GM11168 (cell line): ENCODE results near the gene REV3L.

Experiments used
- in situ Hi-C: fragments of 300-500 bp; cut with MboI; formaldehyde crosslinking; loops from one replicate; pipeline ENCODE4 v1.12.0; 2022; ENCODE audit warnings: low sequenced_read_pairs; ENCODE audit not compliant: unreplicated experiment

The REV3L gene

GRCh38 chr6:111502154-111502553, 19.1 kb upstream of the REV3L start:
- in situ Hi-C loops, result no loop called here

GRCh38 chr6:111499269-111499793, 16.3 kb upstream of the REV3L start:
- in situ Hi-C loops, result no loop called here

- in situ Hi-C loops, result no loop called here
Measured at GRCh38 chr6:111494951-111495635, 12.1 kb upstream of the REV3L start.

- in situ Hi-C loops, result no loop called here
Measured at GRCh38 chr6:111492499-111492898, 9.5 kb upstream of the REV3L start.

GRCh38 chr6:111490067-111490466, 7.0 kb upstream of the REV3L start:
- in situ Hi-C loops, result no loop called here

- in situ Hi-C loops, result no loop called here
Measured at GRCh38 chr6:111487661-111488060, 4.6 kb upstream of the REV3L start.

GRCh38 chr6:111486921-111487320, 3.9 kb upstream of the REV3L start:
- in situ Hi-C loops, result no loop called here

GRCh38 chr6:111486475-111486874, 3.5 kb upstream of the REV3L start:
- in situ Hi-C loops, result no loop called here

- in situ Hi-C loops, result no loop called here
Measured at GRCh38 chr6:111485342-111485741, 2.3 kb upstream of the REV3L start.

GRCh38 chr6:111484633-111484930, 1.6 kb upstream of the REV3L start:
- in situ Hi-C loops, result no loop called here

- in situ Hi-C loops, result no loop called here
Measured at GRCh38 chr6:111483736-111484632, 966 bp upstream of the REV3L start.

GRCh38 chr6:111482188-111482958, 645 bp downstream of the REV3L start:
- in situ Hi-C loops, result no loop called here

GRCh38 chr6:111481836-111482187, 1.2 kb downstream of the REV3L start:
- in situ Hi-C loops, result no loop called here

- in situ Hi-C loops, result no loop called here
Measured at GRCh38 chr6:111480988-111481822, 1.8 kb downstream of the REV3L start.

- in situ Hi-C loops, result loop anchor here (5.0 to 10.0 kb wide), 3 partner anchors 86 to 216 kb away; no protein-coding TSS in a partner anchor
Measured at GRCh38 chr6:111478749-111479148, 4.3 kb downstream of the REV3L start.

- in situ Hi-C loops, result loop anchor here (5.0 to 10.0 kb wide), 3 partner anchors 86 to 216 kb away; no protein-coding TSS in a partner anchor
Measured at GRCh38 chr6:111478064-111478476, 4.9 kb downstream of the REV3L start.

GRCh38 chr6:111477481-111477938, 5.5 kb downstream of the REV3L start:
- in situ Hi-C loops, result loop anchor here (5.0 to 10.0 kb wide), 3 partner anchors 85 to 215 kb away; no protein-coding TSS in a partner anchor

GRCh38 chr6:111476061-111476460, 7.0 kb downstream of the REV3L start:
- in situ Hi-C loops, result loop anchor here (5.0 to 10.0 kb wide), 3 partner anchors 84 to 214 kb away; no protein-coding TSS in a partner anchor

GRCh38 chr6:111474771-111475170, 8.2 kb downstream of the REV3L start:
- in situ Hi-C loops, result loop anchor here (5.0 to 10.0 kb wide), 3 partner anchors 82 to 212 kb away; no protein-coding TSS in a partner anchor
